H9 (cell line): ENCODE results near the gene ERI3. TPM values are rescaled to one million over a fixed set of nuclear protein-coding genes. Genes with fewer than 3 reads are reported as not detected.

ENCODE experiments used
- DNase-seq: peaks from one replicate; pipeline ENCODE4 v3.0.0-alpha.2; 2017
- H2AFZ ChIP-seq: one replicate; pipeline ENCODE4 v1.6.1; 2013; ENCODE audit warnings: mild to moderate bottlenecking, low read length, control low read depth, moderate library complexity
- H2AK5ac ChIP-seq: 2 replicates; pipeline ENCODE4 v1.6.1; 2013; ENCODE audit warnings: low read length, control low read depth, mixed read lengths; ENCODE audit not compliant: insufficient read length
- H2BK120ac ChIP-seq: one replicate; pipeline ENCODE4 v1.6.1; 2013; ENCODE audit warnings: low read depth, mild to moderate bottlenecking, low read length, control low read depth, inconsistent platforms; ENCODE audit not compliant: poor library complexity, severe bottlenecking
- H2BK12ac ChIP-seq: 2 replicates; pipeline ENCODE4 v1.6.1; 2013; ENCODE audit warnings: low read length, control low read depth, mixed read lengths, low read depth; ENCODE audit not compliant: insufficient read length
- H2BK15ac ChIP-seq: 2 replicates; pipeline ENCODE4 v1.6.1; 2013; ENCODE audit warnings: low read depth, low read length, control low read depth
- H2BK20ac ChIP-seq: one replicate; pipeline ENCODE4 v1.6.1; 2013; ENCODE audit warnings: low read depth, mild to moderate bottlenecking, low read length, control low read depth, inconsistent platforms; ENCODE audit not compliant: poor library complexity, severe bottlenecking
- H2BK5ac ChIP-seq: 2 replicates; pipeline ENCODE4 v1.6.1; 2013; ENCODE audit warnings: low read length, control low read depth, mixed read lengths; ENCODE audit not compliant: insufficient read length
- H3K14ac ChIP-seq: 2 replicates; pipeline ENCODE4 v1.6.1; 2013; ENCODE audit warnings: low read length, control low read depth; ENCODE audit not compliant: insufficient read depth
- H3K18ac ChIP-seq: 2 replicates; pipeline ENCODE4 v1.6.1; 2013; ENCODE audit warnings: low read depth, mild to moderate bottlenecking, mixed read lengths, low read length, control low read depth; ENCODE audit not compliant: insufficient read length
- H3K23ac ChIP-seq: 2 replicates; pipeline ENCODE4 v1.6.1; 2013; ENCODE audit warnings: low read length, control low read depth, mixed read lengths, low read depth; ENCODE audit not compliant: insufficient read length
- H3K23me2 ChIP-seq: 2 replicates; pipeline ENCODE4 v1.6.1; 2013; ENCODE audit warnings: low read depth, mild to moderate bottlenecking, mixed read lengths, low read length, control low read depth; ENCODE audit not compliant: insufficient read length, poor library complexity, severe bottlenecking
- H3K27ac ChIP-seq: 2 replicates; pipeline ENCODE4 v1.5.1; 2013; ENCODE audit warnings: low read length, control low read depth, mixed read lengths, low read depth; ENCODE audit not compliant: insufficient read length
- H3K27me3 ChIP-seq: 2 replicates; pipeline ENCODE4 v1.6.1; 2013; ENCODE audit warnings: low read length, control low read depth, inconsistent platforms; ENCODE audit not compliant: insufficient read depth
- H3K4ac ChIP-seq: 2 replicates; pipeline ENCODE4 v1.6.1; 2013; ENCODE audit warnings: low read depth, mild to moderate bottlenecking, control low read depth, inconsistent platforms, low read length, moderate library complexity
- H3K4me1 ChIP-seq: 2 replicates; pipeline ENCODE4 v1.6.1; 2013; ENCODE audit warnings: low read length, control low read depth, inconsistent platforms; ENCODE audit not compliant: insufficient read depth
- H3K4me2 ChIP-seq: 2 replicates; pipeline ENCODE4 v1.6.1; 2013; ENCODE audit warnings: low read length, control low read depth, mixed read lengths; ENCODE audit not compliant: insufficient read length, insufficient read depth
- H3K56ac ChIP-seq: 2 replicates; pipeline ENCODE4 v1.6.1; 2013; ENCODE audit warnings: low read depth, mild to moderate bottlenecking, mixed read lengths, low read length, control low read depth; ENCODE audit not compliant: insufficient read length
- H3K79me1 ChIP-seq: 2 replicates; pipeline ENCODE4 v1.6.1; 2013; ENCODE audit warnings: low read depth, mild to moderate bottlenecking, moderate library complexity, low read length, control low read depth, inconsistent platforms; ENCODE audit not compliant: insufficient read depth, poor library complexity, severe bottlenecking
- H3K79me2 ChIP-seq: 2 replicates; pipeline ENCODE4 v1.6.1; 2013; ENCODE audit warnings: low read length, control low read depth, inconsistent platforms; ENCODE audit not compliant: insufficient read depth
- H3K9ac ChIP-seq: 2 replicates; pipeline ENCODE4 v1.6.1; 2013; ENCODE audit warnings: low read length, control low read depth, mixed read lengths; ENCODE audit not compliant: insufficient read length; ENCODE audit errors: extremely low read depth
- H3K9me3 ChIP-seq: one replicate; pipeline ENCODE4 v1.6.1; 2013; ENCODE audit warnings: low read depth, low read length, inconsistent platforms; ENCODE audit not compliant: control insufficient read depth
- H3T11ph ChIP-seq: one replicate; pipeline ENCODE4 v1.6.1; 2013; ENCODE audit warnings: mild to moderate bottlenecking, low read length, control low read depth, inconsistent platforms
- H4K20me1 ChIP-seq: one replicate; pipeline ENCODE4 v1.6.1; 2013; ENCODE audit not compliant: control insufficient read depth, insufficient read length, insufficient read depth
- H4K5ac ChIP-seq: 2 replicates; pipeline ENCODE4 v1.6.1; 2013; ENCODE audit warnings: low read depth, mild to moderate bottlenecking, mixed read lengths, low read length, control low read depth; ENCODE audit not compliant: insufficient read length
- H4K8ac ChIP-seq: replicated peaks from 2 replicates; pipeline ENCODE4 v1.6.1; 2013; ENCODE audit warnings: low read length, control low read depth, mixed read lengths, low read depth; ENCODE audit not compliant: insufficient read length
- H4K91ac ChIP-seq: 2 replicates; pipeline ENCODE4 v1.6.1; 2013; ENCODE audit warnings: low read depth, mild to moderate bottlenecking, moderate library complexity, mixed read lengths, low read length, control low read depth; ENCODE audit not compliant: insufficient read length
- H3K27ac Mint-ChIP-seq, 3 experiments: 2 replicates in 2 of 3; 3 replicates in 1 of 3; pipeline ENCODE4 v1.8.0; 2020 to 2021; ENCODE audit warnings: mixed read lengths in 3 of 3, mild to moderate bottlenecking in 1 of 3, moderate library complexity in 1 of 3
- H3K27me3 Mint-ChIP-seq: 2 replicates; pipeline ENCODE4 v1.8.0; 2021; ENCODE audit warnings: low read depth, mild to moderate bottlenecking, moderate library complexity, mixed read lengths
- H3K36me3 Mint-ChIP-seq, 3 experiments: 2 replicates in 2 of 3; 3 replicates in 1 of 3; pipeline ENCODE4 v1.8.0; 2020 to 2021; ENCODE audit warnings: low read depth in 3 of 3, mixed read lengths in 3 of 3; ENCODE audit not compliant: insufficient read depth in 1 of 3
- H3K4me1 Mint-ChIP-seq, 2 experiments: 2 replicates each; pipeline ENCODE4 v1.8.0; 2020; ENCODE audit warnings: mixed read lengths in 2 of 2
- H3K4me3 Mint-ChIP-seq, 2 experiments: 2 replicates in 1 of 2; 3 replicates in 1 of 2; pipeline ENCODE4 v1.8.0; 2020 to 2021; ENCODE audit warnings: mild to moderate bottlenecking in 2 of 2, mixed read lengths in 2 of 2, moderate library complexity in 1 of 2
- H3K9me3 Mint-ChIP-seq, 2 experiments: 2 replicates in 1 of 2; 3 replicates in 1 of 2; pipeline ENCODE4 v1.8.0; 2020; ENCODE audit warnings: mild to moderate bottlenecking in 2 of 2, mixed read lengths in 2 of 2, moderate library complexity in 1 of 2
- CTCF ChIP-seq: fragments of 200-600 bp; sonication (generic); conservative IDR thresholded peaks from 3 replicates; pipeline ENCODE4 v1.8.0; 2021; ENCODE audit warnings: antibody characterized with exemption, mild to moderate bottlenecking
- WGBS: extraction: QIAGEN DNeasy Blood & Tissue Kit; methylation state at CpG from one replicate; pipeline ENCODE4 v1.1.7; 2013; ENCODE audit warnings: missing lambda C conversion rate, low lambda C conversion rate, mixed read lengths; ENCODE audit not compliant: insufficient read length; ENCODE audit errors: extremely low coverage; 5-methylcytosine and 5-hydroxymethylcytosine counted together
- total RNA-seq: library from RNA; stranded (reverse); gene quantifications from 2 replicates; pipeline ENCODE4 v1.2.1, GENCODE V29; 2021

ERI3 gene
- total RNA-seq, 1 experiment from 2014 or later: 61.6 TPM

- peaks cover 3% of the 10 kb centered on the region; the same call in 1 of the 2 replicates for H3K4me1 ChIP-seq
- H3T11ph ChIP-seq: no peak overlapping the region
- no peak overlapping the region for H4K8ac ChIP-seq
- no peaks in the 10 kb centered on the region for H3K23me2 ChIP-seq
- no peak for DNase-seq
- Mint-ChIP-seq H3K27ac (peak overlapping the region in 1 of 3 experiments; percentile 78; a peak in 1 of 7 replicates), H3K36me3 (no peaks in the 10 kb centered on the region), H3K4me1 (peaks cover 23 to 24% of the 10 kb centered on the region in 2 experiments), H3K4me3 (no peak overlapping the region), H3K9me3 (no peaks in the 10 kb centered on the region), H3K27me3 (peaks cover 29% of the 10 kb centered on the region)
- no peak overlapping the region for H2BK12ac ChIP-seq
- H3K79me1 ChIP-seq: no peaks in the 10 kb centered on the region
- H4K20me1 ChIP-seq: no peaks in the 10 kb centered on the region
- no peak overlapping the region for H3K14ac ChIP-seq
- H4K91ac ChIP-seq: no peak overlapping the region
- H3K27me3 ChIP-seq: no peaks in the 10 kb centered on the region
- H2BK5ac ChIP-seq: no peak overlapping the region
- no peak overlapping the region for H3K18ac ChIP-seq
- no peak overlapping the region for H2BK20ac ChIP-seq
- no peak overlapping the region for H3K4me2 ChIP-seq
- no peak overlapping the region for H3K9ac ChIP-seq
- H3K56ac ChIP-seq: no peak overlapping the region
- no CpG with 5 or more reads among the region's 7 CpGs for WGBS
- H2BK120ac ChIP-seq: no peak overlapping the region
- no peaks in the 10 kb centered on the region for H3K9me3 ChIP-seq
- H3K27ac ChIP-seq: no peak overlapping the region
- H3K4ac ChIP-seq: no peak overlapping the region
- no peak overlapping the region for H2AFZ ChIP-seq
- no peak overlapping the region for H3K23ac ChIP-seq
- H4K5ac ChIP-seq: no peak overlapping the region
- H2BK15ac ChIP-seq: no peak overlapping the region
- TF ChIP-seq CTCF: no peak
- no peaks in the 10 kb centered on the region for H3K79me2 ChIP-seq
- no peak overlapping the region for H2AK5ac ChIP-seq
These were observed 11.4 kb upstream of the ERI3 start for GRCh38 chr1:44366371-44366975.
